Tibial artery (tissue), 4 donors: ENCODE results near the gene VRK3.
"Not testable (repeated sequence)": the region's sequence is repeated elsewhere in the genome, so short reads cannot be mapped to it uniquely, and the experiment has no call there.

ENCODE experiments used
- DNase-seq, 2 donors: peaks; one replicate each; pipeline ENCODE4 v3.0.0-alpha.2; 2019
- H3K27ac ChIP-seq, 2 donors: fragments of 200-600 bp; sonication (generic) in 1 of 2; 1 replicate in 1 of 2; 2 replicates in 1 of 2; pipeline ENCODE4 v1.5.1; 2018 to 2019; ENCODE audit warnings: mild to moderate bottlenecking in 1 of 2
- H3K27me3 ChIP-seq, 2 donors: fragments of 200-600 bp; sonication (generic) in 1 of 2; one replicate each; pipeline versions ENCODE4 v1.5.1 to v1.6.0; 2016 to 2019
- H3K36me3 ChIP-seq, 3 donors: fragments of 200-600 bp; sonication (generic) in 2 of 3; one replicate each; pipeline ENCODE4 v1.5.1; 2016 to 2019; ENCODE audit warnings: mild to moderate bottlenecking in 2 of 3
- H3K4me1 ChIP-seq, 4 donors: fragments of 200-600 bp; sonication (generic) in 2 of 4; 1 replicate in 3 of 4; 2 replicates in 1 of 4; pipeline ENCODE4 v1.5.1; 2016 to 2019
- H3K4me3 ChIP-seq, 2 donors: fragments of 200-600 bp; sonication (generic) in 1 of 2; 1 replicate in 1 of 2; 2 replicates in 1 of 2; pipeline ENCODE4 v1.5.1; 2018 to 2019; ENCODE audit warnings: mild to moderate bottlenecking in 2 of 2
- H3K9me3 ChIP-seq, 3 donors: fragments of 200-600 bp; sonication (generic) in 1 of 3; one replicate each; pipeline ENCODE4 v1.5.1; 2016 to 2019
- intact Hi-C: fragments of 100-400 bp; cut with DNase I; formaldehyde crosslinking; loops from one replicate; pipeline ENCODE4 v1.15.0; 2023; ENCODE audit warnings: low total_unique reads
- TF ChIP-seq, protein P1 (sequence below), 2 experiments: fragments of 200-600 bp in 1 of 2; fragments of 450-650 bp in 1 of 2; IDR thresholded peaks; one replicate each; pipeline ENCODE4 v1.5.1; 2017 to 2019; ENCODE audit warnings: antibody characterized with exemption in 2 of 2, mild to moderate bottlenecking in 1 of 2, moderate library complexity in 1 of 2

The VRK3 gene

GRCh38 chr19:49972841-49973240 is 52.3 kb downstream of the VRK3 start:
- intact Hi-C loops: no loop called here
- no peak for DNase-seq
- H3K27me3 ChIP-seq: peaks cover 0 to 21% of the 10 kb centered on the region in 2 donors
- H3K4me3 ChIP-seq: no peak overlapping the region
- H3K9me3 ChIP-seq: no peaks in the 10 kb centered on the region
- TF ChIP-seq, protein P1, sequence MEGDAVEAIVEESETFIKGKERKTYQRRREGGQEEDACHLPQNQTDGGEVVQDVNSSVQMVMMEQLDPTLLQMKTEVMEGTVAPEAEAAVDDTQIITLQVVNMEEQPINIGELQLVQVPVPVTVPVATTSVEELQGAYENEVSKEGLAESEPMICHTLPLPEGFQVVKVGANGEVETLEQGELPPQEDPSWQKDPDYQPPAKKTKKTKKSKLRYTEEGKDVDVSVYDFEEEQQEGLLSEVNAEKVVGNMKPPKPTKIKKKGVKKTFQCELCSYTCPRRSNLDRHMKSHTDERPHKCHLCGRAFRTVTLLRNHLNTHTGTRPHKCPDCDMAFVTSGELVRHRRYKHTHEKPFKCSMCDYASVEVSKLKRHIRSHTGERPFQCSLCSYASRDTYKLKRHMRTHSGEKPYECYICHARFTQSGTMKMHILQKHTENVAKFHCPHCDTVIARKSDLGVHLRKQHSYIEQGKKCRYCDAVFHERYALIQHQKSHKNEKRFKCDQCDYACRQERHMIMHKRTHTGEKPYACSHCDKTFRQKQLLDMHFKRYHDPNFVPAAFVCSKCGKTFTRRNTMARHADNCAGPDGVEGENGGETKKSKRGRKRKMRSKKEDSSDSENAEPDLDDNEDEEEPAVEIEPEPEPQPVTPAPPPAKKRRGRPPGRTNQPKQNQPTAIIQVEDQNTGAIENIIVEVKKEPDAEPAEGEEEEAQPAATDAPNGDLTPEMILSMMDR (IDR thresholded peaks at IDR 0.05): no peak
- H3K36me3 ChIP-seq: peaks cover 20 to 38% (median 23%) of the 10 kb centered on the region in 3 donors
- H3K27ac ChIP-seq: no peak overlapping the region
- H3K4me1 ChIP-seq: no peaks in the 10 kb centered on the region

DNA sequence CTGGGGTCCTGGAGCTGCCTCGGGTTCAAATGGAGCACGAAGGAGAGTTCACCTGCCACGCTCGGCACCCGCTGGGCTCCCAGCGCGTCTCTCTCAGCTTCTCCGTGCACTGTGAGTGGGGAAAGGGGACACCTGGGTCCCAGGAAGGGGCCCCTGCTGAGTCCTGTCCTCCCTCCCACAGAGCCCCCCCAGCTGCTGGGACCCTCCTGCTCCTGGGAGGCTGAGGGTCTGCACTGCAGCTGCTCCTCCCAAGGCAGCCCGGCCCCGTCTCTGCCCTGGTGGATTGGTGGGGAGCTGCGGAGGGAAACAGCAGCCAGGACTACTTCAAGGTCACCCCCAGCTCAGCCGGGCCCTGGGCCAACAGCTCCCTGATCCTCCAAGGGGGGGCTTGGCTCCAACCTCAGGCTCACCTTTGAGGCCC is 53.2 kb downstream of the VRK3 start:
- intact Hi-C loops: no loop called here
- Histone ChIP-seq H3K9me3 (no peaks in the 10 kb centered on the region), H3K36me3 (peaks cover 12 to 29% (median 15%) of the 10 kb centered on the region in 3 donors), H3K27ac (no peak overlapping the region), H3K27me3 (peaks cover 0 to 22% of the 10 kb centered on the region in 2 donors), H3K4me3 (no peak overlapping the region), H3K4me1 (no peaks in the 10 kb centered on the region)
- no peak for DNase-seq
- TF ChIP-seq, protein P1 (IDR thresholded peaks at IDR 0.05): no peak

GRCh38 chr19:49969355-49969754 is 55.8 kb downstream of the VRK3 start:
- H3K4me1 ChIP-seq: not testable (repeated sequence)

DNA sequence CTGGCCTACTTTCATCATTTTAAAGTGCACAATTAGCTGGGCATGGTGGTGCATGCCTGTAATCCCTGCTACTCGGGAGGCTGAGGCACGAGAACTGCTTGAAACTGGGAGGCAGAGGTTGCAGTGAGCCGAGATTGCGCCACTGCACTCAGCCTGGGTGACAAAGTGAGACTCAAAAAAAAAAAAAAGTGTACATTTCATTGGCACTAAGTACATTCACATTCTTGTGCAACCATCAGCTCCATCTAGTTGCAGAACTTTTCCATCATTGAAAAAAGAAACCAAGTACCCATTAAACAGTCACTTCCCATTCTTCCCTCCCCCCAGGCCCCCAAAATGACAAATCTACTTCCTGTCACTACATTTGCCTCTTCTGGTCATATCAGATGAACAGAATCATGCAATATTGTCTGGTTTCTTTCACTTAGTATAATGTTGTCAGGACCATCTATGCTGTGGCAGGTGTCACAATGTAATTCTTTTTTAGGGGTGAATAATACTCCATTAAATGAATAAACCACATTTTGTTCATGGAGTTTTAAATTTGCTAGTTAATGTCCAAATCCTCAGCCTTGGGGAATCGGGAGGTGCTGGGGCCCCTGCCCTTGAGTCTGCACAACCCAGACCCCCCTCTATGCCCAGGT is 56.8 kb downstream of the VRK3 start:
- intact Hi-C loops: loop anchor here (5.0 kb wide), 1 partner anchor 304 kb away; no protein-coding TSS in a partner anchor
- H3K36me3 ChIP-seq: no peaks in the 10 kb centered on the region
- H3K4me1 ChIP-seq: no peaks in the 10 kb centered on the region
- no peaks in the 10 kb centered on the region for H3K9me3 ChIP-seq
- H3K4me3 ChIP-seq: no peak overlapping the region
- no peak for DNase-seq
- TF ChIP-seq, protein P1 (IDR thresholded peaks at IDR 0.05): no peak
- H3K27ac ChIP-seq: no peak overlapping the region
- peaks cover 0 to 22% of the 10 kb centered on the region in 2 donors for H3K27me3 ChIP-seq

More at GRCh38 chr19:49969355-49969754, 55.8 kb downstream of the VRK3 start:
- H3K4me3 ChIP-seq, DNase-seq, H3K27ac ChIP-seq, H3K9me3 ChIP-seq, H3K36me3 ChIP-seq: not testable (repeated sequence)
- peaks cover 0 to 22% of the 10 kb centered on the region in 2 donors for H3K27me3 ChIP-seq
- intact Hi-C loops: loop anchor here (5.0 kb wide), 1 partner anchor 303 kb away; no protein-coding TSS in a partner anchor

- H3K4me3 ChIP-seq, intact Hi-C loops, DNase-seq, H3K36me3 ChIP-seq, H3K4me1 ChIP-seq, H3K9me3 ChIP-seq, H3K27ac ChIP-seq: not testable (repeated sequence)
- H3K27me3 ChIP-seq: peaks cover 0 to 12% of the 10 kb centered on the region in 2 donors
Measured at GRCh38 chr19:49960980-49961379, 64.2 kb downstream of the VRK3 start, which contains the start of gene SIGLEC11. Gene SIGLEC11 (minus strand): TSS chr19:49961172. CDS start chr19:49961081, 91 bp downstream.

DNA sequence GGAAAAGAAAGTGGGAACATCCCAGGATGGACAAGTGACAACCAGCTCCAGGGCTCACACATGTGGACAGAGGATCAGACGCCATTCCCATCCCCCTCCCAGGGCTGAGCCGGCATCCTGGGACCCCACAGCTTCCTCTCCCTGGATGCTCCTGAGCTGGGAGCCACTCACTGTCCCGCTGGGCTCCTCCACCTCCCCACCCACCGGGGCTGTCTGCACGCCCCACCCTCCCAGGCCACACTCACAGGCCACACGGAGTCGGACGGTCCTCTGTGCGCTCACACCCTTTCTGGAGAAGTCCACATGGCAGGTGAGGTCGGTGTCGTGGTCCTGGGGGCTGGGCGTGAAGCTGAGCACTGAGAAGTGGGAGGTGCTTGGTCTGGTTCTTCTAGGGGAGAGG is 65.3 kb downstream of the VRK3 start:
- H3K27me3 ChIP-seq: peaks cover 0 to 17% of the 10 kb centered on the region in 2 donors
- H3K4me1 ChIP-seq, H3K36me3 ChIP-seq, DNase-seq, H3K27ac ChIP-seq, intact Hi-C loops, H3K9me3 ChIP-seq, H3K4me3 ChIP-seq: not testable (repeated sequence)

- H3K9me3 ChIP-seq, H3K4me3 ChIP-seq, H3K27ac ChIP-seq, intact Hi-C loops, H3K4me1 ChIP-seq, H3K36me3 ChIP-seq, DNase-seq: not testable (repeated sequence)
- peaks cover 0 to 17% of the 10 kb centered on the region in 2 donors for H3K27me3 ChIP-seq
Measured at GRCh38 chr19:49958596-49958995, 66.6 kb downstream of the VRK3 start.

DNA sequence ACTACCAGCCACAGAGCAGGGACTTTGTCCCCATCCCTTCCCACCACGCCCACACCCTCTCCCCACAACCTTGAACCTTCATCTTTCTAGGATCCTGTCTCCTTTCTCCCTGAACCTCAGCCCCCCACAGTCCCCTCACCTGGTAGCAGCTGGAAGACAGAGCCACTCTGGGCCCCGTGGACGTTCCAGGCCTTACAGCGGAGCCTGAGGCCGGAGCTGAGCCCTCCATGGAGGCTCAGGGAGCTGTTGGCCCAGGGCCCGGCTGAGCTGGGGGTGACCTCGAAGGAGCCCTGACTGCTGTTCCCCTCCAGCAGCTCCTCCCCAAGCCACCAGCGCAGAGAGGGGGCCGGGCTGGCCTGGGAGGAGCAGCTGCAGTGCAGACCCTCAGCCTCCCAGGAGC is 67.0 kb downstream of the VRK3 start:
- H3K27me3 ChIP-seq: peaks cover 0 to 19% of the 10 kb centered on the region in 2 donors
- H3K4me1 ChIP-seq: peaks cover 0 to 11% (median 4%) of the 10 kb centered on the region in 4 donors
- intact Hi-C loops, DNase-seq, H3K36me3 ChIP-seq, H3K27ac ChIP-seq, H3K9me3 ChIP-seq, H3K4me3 ChIP-seq: not testable (repeated sequence)
